Measurements from ENCODE around the gene CTNND2.

The CTNND2 gene

DNA sequence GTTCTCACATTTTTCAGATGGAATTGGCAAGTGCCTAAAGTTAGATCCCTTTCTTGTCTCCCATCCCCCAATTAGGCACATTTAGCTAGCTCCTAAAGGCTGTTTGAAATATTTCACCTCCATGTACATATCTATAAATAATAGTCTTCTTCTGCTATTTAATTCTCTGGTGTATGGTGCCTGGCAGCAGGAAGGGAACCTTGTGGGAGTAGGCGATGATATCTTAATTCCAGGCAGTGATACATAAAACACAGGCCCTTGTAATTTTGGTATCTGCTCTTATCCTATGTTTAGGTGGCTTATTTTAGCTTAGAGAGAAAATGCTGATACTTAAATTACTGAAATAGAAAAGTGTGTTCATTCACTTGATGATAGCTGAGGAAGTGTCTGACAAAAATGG is 880.3 kb downstream of the CTNND2 start:
- Histone ChIP-seq H3K27me3 (ENCODE audit: insufficient read depth, low read length, poor library complexity) (no peaks in the 10 kb centered on the region), H3K9ac (ENCODE audit: low read depth, low read length) (no peak overlapping the region), H3K9me3 (ENCODE audit: insufficient read depth, low read length, severe bottlenecking) (no peaks in the 10 kb centered on the region), H2AFZ (ENCODE audit: low read depth, low read length) (no peak overlapping the region), H4K20me1 (ENCODE audit: insufficient read depth, low read length) (no peaks in the 10 kb centered on the region), H3K4me2 (ENCODE audit: insufficient read depth, low read length) (no peak overlapping the region), H3K79me2 (ENCODE audit: insufficient read depth, low read length) (no peaks in the 10 kb centered on the region), H3K4me3 (ENCODE audit: low read depth in 1 of 2, low read length in 2 of 2) (no peak overlapping the region), H3K36me3 (ENCODE audit: insufficient read depth, low read length) (no peaks in the 10 kb centered on the region), H3K27ac (ENCODE audit: low read length) (no peak overlapping the region), H3K4me1 (ENCODE audit: insufficient read depth, low read length) (no peaks in the 10 kb centered on the region)
- TF ChIP-seq CTCF (IDR thresholded peaks at IDR 0.05; ENCODE audit: borderline replicate concordance, extremely low read depth, low read length, poor library complexity, severe bottlenecking) (no peak), EZH2 (IDR thresholded peaks at IDR 0.05; ENCODE audit: borderline replicate concordance, low read depth, low read length, severe bottlenecking) (no peak)
- DNase-seq, result no peak
- ATAC-seq (ENCODE audit: insufficient read depth, low read depth), result no peak

DNA sequence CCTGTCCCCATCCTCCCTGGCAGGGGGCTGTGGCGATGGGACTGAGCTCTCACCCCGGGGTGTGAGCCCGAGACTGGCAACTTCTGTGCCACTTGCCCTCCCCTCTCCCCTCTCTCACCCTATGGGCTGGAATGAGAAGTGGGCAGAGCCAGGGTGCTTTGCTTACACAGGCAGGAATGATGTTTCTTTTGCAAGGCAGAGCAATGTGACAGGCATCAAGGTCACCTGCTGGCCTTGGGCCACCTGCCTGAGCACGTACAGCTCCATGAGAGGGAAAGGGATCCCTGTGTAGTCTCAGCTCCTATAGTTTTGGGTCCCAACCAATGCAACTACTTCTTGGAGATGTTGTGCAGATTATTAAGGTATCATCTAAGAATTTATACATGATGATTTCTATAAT is 890.5 kb downstream of the CTNND2 start:
- H3K36me3 ChIP-seq (ENCODE audit: insufficient read depth, low read length), result no peaks in the 10 kb centered on the region
- no peak for TF ChIP-seq CTCF (IDR thresholded peaks at IDR 0.05; ENCODE audit: borderline replicate concordance, extremely low read depth, low read length, poor library complexity, severe bottlenecking)
- TF ChIP-seq EZH2 (IDR thresholded peaks at IDR 0.05; ENCODE audit: borderline replicate concordance, low read depth, low read length, severe bottlenecking), result no peak
- no peak for DNase-seq
- no peak overlapping the region for H3K27ac ChIP-seq (ENCODE audit: low read length)
- no peaks in the 10 kb centered on the region for H4K20me1 ChIP-seq (ENCODE audit: insufficient read depth, low read length)
- H3K9me3 ChIP-seq (ENCODE audit: insufficient read depth, low read length, severe bottlenecking), result no peaks in the 10 kb centered on the region
- H3K27me3 ChIP-seq (ENCODE audit: insufficient read depth, low read length, poor library complexity), result no peaks in the 10 kb centered on the region
- no peak overlapping the region for H3K4me3 ChIP-seq (ENCODE audit: low read depth in 1 of 2, low read length in 2 of 2)
- no peaks in the 10 kb centered on the region for H3K4me1 ChIP-seq (ENCODE audit: insufficient read depth, low read length)
- H3K4me2 ChIP-seq (ENCODE audit: insufficient read depth, low read length), result no peak overlapping the region
- H2AFZ ChIP-seq (ENCODE audit: low read depth, low read length), result no peak overlapping the region
- H3K9ac ChIP-seq (ENCODE audit: low read depth, low read length), result no peak overlapping the region
- no peaks in the 10 kb centered on the region for H3K79me2 ChIP-seq (ENCODE audit: insufficient read depth, low read length)
- no peak for ATAC-seq (ENCODE audit: insufficient read depth, low read depth)

GRCh38 chr5:11012295-11012694 is 892.0 kb downstream of the CTNND2 start:
- H2AFZ ChIP-seq (ENCODE audit: low read depth, low read length), result no peak overlapping the region
- H3K4me3 ChIP-seq (ENCODE audit: low read depth in 1 of 2, low read length in 2 of 2), result no peak overlapping the region
- DNase-seq (no peak), ATAC-seq (ENCODE audit: insufficient read depth, low read depth) (no peak)
- H3K9me3 ChIP-seq (ENCODE audit: insufficient read depth, low read length, severe bottlenecking), result no peaks in the 10 kb centered on the region
- H3K9ac ChIP-seq (ENCODE audit: low read depth, low read length), result no peak overlapping the region
- no peaks in the 10 kb centered on the region for H3K79me2 ChIP-seq (ENCODE audit: insufficient read depth, low read length)
- H3K27ac ChIP-seq (ENCODE audit: low read length), result no peak overlapping the region
- no peaks in the 10 kb centered on the region for H3K27me3 ChIP-seq (ENCODE audit: insufficient read depth, low read length, poor library complexity)
- H3K4me1 ChIP-seq (ENCODE audit: insufficient read depth, low read length), result no peaks in the 10 kb centered on the region
- TF ChIP-seq EZH2 (IDR thresholded peaks at IDR 0.05; ENCODE audit: borderline replicate concordance, low read depth, low read length, severe bottlenecking) (no peak), CTCF (IDR thresholded peaks at IDR 0.05; ENCODE audit: borderline replicate concordance, extremely low read depth, low read length, poor library complexity, severe bottlenecking) (no peak)
- H3K4me2 ChIP-seq (ENCODE audit: insufficient read depth, low read length), result no peak overlapping the region
- no peaks in the 10 kb centered on the region for H3K36me3 ChIP-seq (ENCODE audit: insufficient read depth, low read length)
- H4K20me1 ChIP-seq (ENCODE audit: insufficient read depth, low read length), result no peaks in the 10 kb centered on the region

All from DND-41 (cell line).